Esophagus squamous epithelium (tissue), 5 donors: ENCODE data around the gene RASGRF1. TPM values are rescaled to one million over a fixed set of nuclear protein-coding genes. Genes with fewer than 3 reads are reported as not detected.

Experiments
- DNase-seq: peaks from one replicate; lab custom pipeline; 2025; lab: John Stamatoyannopoulos, UW
- H3K27ac ChIP-seq, 4 donors: fragments of 200-600 bp; sonication (generic); one replicate each; pipeline ENCODE4 v1.5.1; 2016 to 2019; ENCODE audit warnings: mild to moderate bottlenecking in 1 of 4
- H3K27me3 ChIP-seq, 4 donors: fragments of 200-600 bp; sonication (generic); 1 replicate in 3 of 4; 2 replicates in 1 of 4; pipeline versions ENCODE4 v1.5.1 to v1.6.0; 2017 to 2021; ENCODE audit warnings: antibody characterized with exemption in 1 of 4
- H3K36me3 ChIP-seq, 3 donors: fragments of 200-600 bp; sonication (generic); one replicate each; pipeline ENCODE4 v1.5.1; 2016 to 2019
- H3K4me1 ChIP-seq, 3 donors: fragments of 200-600 bp; sonication (generic); one replicate each; pipeline ENCODE4 v1.5.1; 2017 to 2019
- H3K4me3 ChIP-seq, 4 donors: fragments of 200-600 bp; sonication (generic); 1 replicate in 3 of 4; 2 replicates in 1 of 4; pipeline ENCODE4 v1.5.1; 2016 to 2019; ENCODE audit warnings: mild to moderate bottlenecking in 2 of 4, moderate library complexity in 1 of 4
- H3K9me3 ChIP-seq, 3 donors: fragments of 200-600 bp; sonication (generic); one replicate each; pipeline ENCODE4 v1.5.1; 2016 to 2019
- POLR2A ChIP-seq, 4 donors: fragments of 450-650 bp; IDR thresholded peaks; one replicate each; pipeline ENCODE4 v1.6.1; 2017; ENCODE audit warnings: antibody characterized with exemption in 4 of 4, mild to moderate bottlenecking in 4 of 4, moderate library complexity in 3 of 4
- WGBS, 2 donors: methylation state at CpG; one replicate each; pipeline ENCODE4 v1.1.5; 2018; 5-methylcytosine and 5-hydroxymethylcytosine counted together
- intact Hi-C: fragments of 100-400 bp; cut with DNase I; formaldehyde crosslinking; loops from one replicate; pipeline ENCODE4 v1.15.0; 2022
- total RNA-seq, 4 donors: library from RNA; depleted of rRNA; stranded (reverse); fragments of >200 nt; gene quantifications; one replicate each; pipeline ENCODE4 v1.1.0, GENCODE V29; 2016
- TF ChIP-seq, protein P1 (sequence below), 6 experiments: fragments of 450-650 bp in 4 of 6; fragments of 200-600 bp in 2 of 6; sonication (generic) in 2 of 6; IDR thresholded peaks; one replicate each; pipeline ENCODE4 v1.5.1; 2016 to 2019; ENCODE audit warnings: antibody characterized with exemption in 6 of 6, mild to moderate bottlenecking in 4 of 6, moderate library complexity in 4 of 6
- donor health status: DM: yes; HTN: yes; CAD: no.

Gene RASGRF1
- total RNA-seq, 4 donors from 2014 or later: 0.23 TPM; not detected in 3

DNA sequence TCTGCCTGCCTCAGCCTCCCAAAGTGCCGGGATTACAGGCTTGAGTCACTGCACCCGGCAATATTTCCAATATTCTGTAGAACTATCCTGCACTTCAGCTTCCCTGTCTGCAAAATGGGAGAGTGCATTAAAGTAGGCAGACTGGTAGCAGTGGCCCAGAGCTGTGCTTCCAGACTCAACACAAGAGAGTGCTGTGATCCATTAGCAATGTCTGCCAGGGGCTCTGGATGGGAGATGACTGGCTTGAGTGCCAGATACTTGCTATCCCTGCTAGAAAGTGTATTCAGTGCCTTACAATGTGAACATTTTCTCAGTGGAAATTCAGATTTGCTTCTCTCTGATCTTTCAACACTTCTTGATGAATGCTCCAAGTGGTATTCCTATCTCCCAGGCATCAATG is 80.3 kb downstream of the RASGRF1 start:
- no peak for DNase-seq
- Histone ChIP-seq H3K27ac (no peak overlapping the region), H3K36me3 (no peaks in the 10 kb centered on the region), H3K9me3 (no peaks in the 10 kb centered on the region), H3K27me3 (no peaks in the 10 kb centered on the region), H3K4me3 (no peak overlapping the region), H3K4me1 (no peaks in the 10 kb centered on the region)
- intact Hi-C loops: no loop called here
- TF ChIP-seq POLR2A (IDR thresholded peaks at IDR 0.05): no peak
- TF ChIP-seq, protein P1, sequence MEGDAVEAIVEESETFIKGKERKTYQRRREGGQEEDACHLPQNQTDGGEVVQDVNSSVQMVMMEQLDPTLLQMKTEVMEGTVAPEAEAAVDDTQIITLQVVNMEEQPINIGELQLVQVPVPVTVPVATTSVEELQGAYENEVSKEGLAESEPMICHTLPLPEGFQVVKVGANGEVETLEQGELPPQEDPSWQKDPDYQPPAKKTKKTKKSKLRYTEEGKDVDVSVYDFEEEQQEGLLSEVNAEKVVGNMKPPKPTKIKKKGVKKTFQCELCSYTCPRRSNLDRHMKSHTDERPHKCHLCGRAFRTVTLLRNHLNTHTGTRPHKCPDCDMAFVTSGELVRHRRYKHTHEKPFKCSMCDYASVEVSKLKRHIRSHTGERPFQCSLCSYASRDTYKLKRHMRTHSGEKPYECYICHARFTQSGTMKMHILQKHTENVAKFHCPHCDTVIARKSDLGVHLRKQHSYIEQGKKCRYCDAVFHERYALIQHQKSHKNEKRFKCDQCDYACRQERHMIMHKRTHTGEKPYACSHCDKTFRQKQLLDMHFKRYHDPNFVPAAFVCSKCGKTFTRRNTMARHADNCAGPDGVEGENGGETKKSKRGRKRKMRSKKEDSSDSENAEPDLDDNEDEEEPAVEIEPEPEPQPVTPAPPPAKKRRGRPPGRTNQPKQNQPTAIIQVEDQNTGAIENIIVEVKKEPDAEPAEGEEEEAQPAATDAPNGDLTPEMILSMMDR (IDR thresholded peaks at IDR 0.05): no peak
- 93% methylated on average over 2 of the region's 2 CpGs; no CpG with 5 or more reads in 1 of the 2 donors for WGBS, 2 donors

DNA sequence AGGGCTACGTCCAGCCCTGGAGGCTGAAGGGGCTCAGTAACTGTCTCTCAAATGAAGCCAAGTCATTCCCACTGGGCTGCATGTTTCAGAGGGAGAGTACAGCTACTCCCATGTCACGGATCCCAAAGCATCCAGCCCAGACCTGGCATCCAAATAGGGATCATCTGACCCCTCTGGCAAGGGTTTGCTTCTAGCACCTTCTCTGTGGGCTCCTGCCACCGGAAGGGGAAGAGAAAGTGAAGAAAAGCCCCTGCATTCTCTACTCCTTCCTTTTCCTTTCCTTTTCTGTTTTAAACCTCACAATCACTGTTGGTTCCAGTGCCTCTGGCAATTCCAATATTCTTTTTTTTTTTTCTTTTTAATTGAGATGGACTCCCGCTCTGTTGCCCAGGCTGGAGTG is 81.2 kb downstream of the RASGRF1 start:
- intact Hi-C loops: no loop called here
- DNase-seq: no peak
- TF ChIP-seq, protein P1 (IDR thresholded peaks at IDR 0.05): no peak
- no peak for TF ChIP-seq POLR2A (IDR thresholded peaks at IDR 0.05)
- no peaks in the 10 kb centered on the region for H3K9me3 ChIP-seq
- H3K4me1 ChIP-seq: peaks cover 4 to 8% (median 4%) of the 10 kb centered on the region in 3 donors
- H3K4me3 ChIP-seq: no peak overlapping the region
- H3K27ac ChIP-seq: no peak overlapping the region
- WGBS, 2 donors: 65 to 84% methylated on average over 4 of the region's 4 CpGs
- no peaks in the 10 kb centered on the region for H3K36me3 ChIP-seq
- H3K27me3 ChIP-seq: no peaks in the 10 kb centered on the region

DNA sequence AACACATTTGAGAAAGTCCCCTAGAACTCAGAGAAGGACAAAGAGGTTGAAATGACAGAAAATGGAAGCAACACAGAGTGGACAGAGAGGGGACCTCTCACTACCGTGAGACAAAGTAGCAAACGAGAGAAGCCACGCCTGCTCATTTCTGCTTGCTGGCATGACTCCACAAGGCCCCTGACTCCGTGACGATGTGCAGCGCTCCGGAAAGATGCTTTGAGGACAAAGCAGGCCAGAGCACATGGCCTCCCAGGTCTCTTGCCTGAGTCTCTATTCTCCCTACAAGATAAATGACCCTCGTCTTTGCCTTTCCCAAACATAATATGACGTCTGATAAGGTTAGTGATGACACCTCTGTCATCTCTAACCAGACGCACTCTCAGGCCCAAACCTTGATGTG is 81.9 kb downstream of the RASGRF1 start:
- Histone ChIP-seq H3K36me3 (no peaks in the 10 kb centered on the region), H3K4me3 (no peak overlapping the region), H3K27ac (no peak overlapping the region), H3K4me1 (peaks cover 4 to 15% (median 8%) of the 10 kb centered on the region in 3 donors), H3K27me3 (no peaks in the 10 kb centered on the region), H3K9me3 (no peaks in the 10 kb centered on the region)
- no peak for DNase-seq
- 67 to 79% methylated on average over 5 to 9 of the region's 10 CpGs for WGBS, 2 donors
- intact Hi-C loops: no loop called here
- TF ChIP-seq, protein P1 (IDR thresholded peaks at IDR 0.05): no peak
- TF ChIP-seq POLR2A (IDR thresholded peaks at IDR 0.05): no peak

DNA sequence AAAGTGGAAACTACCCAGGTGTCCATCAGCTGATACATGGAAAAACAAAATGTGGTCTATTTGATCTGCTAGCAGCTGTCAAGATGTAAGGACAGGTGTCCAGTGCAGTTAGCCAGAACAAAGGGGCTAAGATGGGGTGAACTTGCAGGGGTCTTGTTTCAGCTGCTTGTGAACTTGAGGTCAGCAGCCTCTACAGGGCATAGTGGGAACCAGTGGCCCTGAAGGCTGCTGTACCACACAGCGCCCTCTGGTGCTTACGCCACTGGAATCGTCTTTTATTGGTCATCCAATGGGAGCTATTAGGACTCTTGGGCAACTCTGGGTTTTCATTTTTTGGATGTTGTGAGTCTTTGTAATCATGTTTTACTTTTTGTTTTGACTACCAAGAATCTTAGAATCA is 83.5 kb downstream of the RASGRF1 start:
- 67 to 75% methylated on average over 3 of the region's 3 CpGs for WGBS, 2 donors

DNA sequence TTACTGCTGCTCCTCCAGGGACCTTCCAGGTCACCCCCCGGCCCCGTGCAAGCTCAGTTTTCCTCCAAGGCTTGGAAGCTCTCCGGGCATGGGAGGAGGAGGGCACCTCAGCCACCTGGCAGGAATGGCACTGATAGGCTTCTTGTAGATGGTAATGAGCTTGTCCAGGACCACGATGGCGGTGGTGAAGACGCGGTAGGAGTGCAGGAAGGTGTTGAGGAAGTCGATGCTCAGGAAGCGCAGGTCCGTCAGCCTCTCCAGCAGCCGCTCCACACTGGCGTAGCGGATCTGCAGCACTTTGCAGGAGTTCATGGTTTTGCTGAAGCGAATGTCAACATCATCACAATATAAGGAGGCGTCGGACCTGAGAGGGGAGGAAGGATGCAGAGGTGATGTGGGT is 84.5 kb downstream of the RASGRF1 start:
- no peaks in the 10 kb centered on the region for H3K27me3 ChIP-seq
- H3K9me3 ChIP-seq: no peaks in the 10 kb centered on the region
- TF ChIP-seq, protein P1 (IDR thresholded peaks at IDR 0.05): no peak
- TF ChIP-seq POLR2A (IDR thresholded peaks at IDR 0.05): no peak
- peaks cover 4 to 16% (median 8%) of the 10 kb centered on the region in 3 donors for H3K4me1 ChIP-seq
- WGBS, 2 donors: 95% methylated on average over 13 of the region's 16 CpGs
- H3K27ac ChIP-seq: no peak overlapping the region
- H3K36me3 ChIP-seq: no peaks in the 10 kb centered on the region
- no peak overlapping the region for H3K4me3 ChIP-seq
- no peak for DNase-seq
- intact Hi-C loops: no loop called here

More for the DNA sequence above, 83.5 kb downstream of the RASGRF1 start:
- no peak for TF ChIP-seq POLR2A (IDR thresholded peaks at IDR 0.05)
- TF ChIP-seq, protein P1 (IDR thresholded peaks at IDR 0.05): peak in 5 of 6 experiments; percentile 15 to 42 (median 30)
- H3K27ac ChIP-seq: no peak overlapping the region
- no peak for DNase-seq
- H3K4me1 ChIP-seq: peaks cover 4 to 16% (median 8%) of the 10 kb centered on the region in 3 donors
- no peaks in the 10 kb centered on the region for H3K36me3 ChIP-seq
- no peaks in the 10 kb centered on the region for H3K27me3 ChIP-seq
- intact Hi-C loops: no loop called here
- no peaks in the 10 kb centered on the region for H3K9me3 ChIP-seq
- H3K4me3 ChIP-seq: no peak overlapping the region
